Gastroesophageal sphincter (tissue), 3 donors: ENCODE measurements around the gene RPTOR.

Source experiments
- POLR2A ChIP-seq, 2 donors: fragments of 450-650 bp; IDR thresholded peaks; one replicate each; pipeline ENCODE4 v1.6.1; 2017; ENCODE audit warnings: antibody characterized with exemption in 2 of 2, mild to moderate bottlenecking in 2 of 2, moderate library complexity in 1 of 2
- TF ChIP-seq, protein P1 (sequence below), 4 experiments: fragments of 200-600 bp in 2 of 4; fragments of 450-650 bp in 2 of 4; sonication (generic) in 1 of 4; IDR thresholded peaks; one replicate each; pipeline ENCODE4 v1.5.1; 2017 to 2019; ENCODE audit warnings: antibody characterized with exemption in 4 of 4, mild to moderate bottlenecking in 2 of 4, moderate library complexity in 2 of 4

DNA sequence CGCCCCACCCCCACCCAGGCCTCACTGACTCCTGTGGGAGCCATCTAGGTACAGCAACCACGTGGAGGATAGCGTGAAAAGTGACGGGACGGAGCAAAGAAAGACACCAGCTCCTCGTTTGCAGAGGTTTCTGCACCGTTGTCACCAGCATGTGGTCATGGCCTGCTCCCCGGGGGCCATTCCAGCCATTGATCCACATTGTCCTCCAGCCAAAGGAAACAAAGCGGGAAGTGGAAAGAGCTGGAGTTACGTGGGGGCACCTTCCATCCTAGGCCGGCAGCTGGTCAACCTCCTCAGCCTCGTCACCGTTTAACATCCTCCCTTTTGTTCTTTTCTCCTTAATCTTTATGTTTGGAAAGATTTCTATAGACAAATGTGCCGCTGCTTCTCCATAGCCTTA, 153.7 kb downstream of the RPTOR start:
- no peak for TF ChIP-seq POLR2A (IDR thresholded peaks at IDR 0.05)
- TF ChIP-seq, protein P1, sequence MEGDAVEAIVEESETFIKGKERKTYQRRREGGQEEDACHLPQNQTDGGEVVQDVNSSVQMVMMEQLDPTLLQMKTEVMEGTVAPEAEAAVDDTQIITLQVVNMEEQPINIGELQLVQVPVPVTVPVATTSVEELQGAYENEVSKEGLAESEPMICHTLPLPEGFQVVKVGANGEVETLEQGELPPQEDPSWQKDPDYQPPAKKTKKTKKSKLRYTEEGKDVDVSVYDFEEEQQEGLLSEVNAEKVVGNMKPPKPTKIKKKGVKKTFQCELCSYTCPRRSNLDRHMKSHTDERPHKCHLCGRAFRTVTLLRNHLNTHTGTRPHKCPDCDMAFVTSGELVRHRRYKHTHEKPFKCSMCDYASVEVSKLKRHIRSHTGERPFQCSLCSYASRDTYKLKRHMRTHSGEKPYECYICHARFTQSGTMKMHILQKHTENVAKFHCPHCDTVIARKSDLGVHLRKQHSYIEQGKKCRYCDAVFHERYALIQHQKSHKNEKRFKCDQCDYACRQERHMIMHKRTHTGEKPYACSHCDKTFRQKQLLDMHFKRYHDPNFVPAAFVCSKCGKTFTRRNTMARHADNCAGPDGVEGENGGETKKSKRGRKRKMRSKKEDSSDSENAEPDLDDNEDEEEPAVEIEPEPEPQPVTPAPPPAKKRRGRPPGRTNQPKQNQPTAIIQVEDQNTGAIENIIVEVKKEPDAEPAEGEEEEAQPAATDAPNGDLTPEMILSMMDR (IDR thresholded peaks at IDR 0.05), result no peak
